Left cardiac atrium (tissue), 4 donors: ENCODE data around the gene PMS1. TPM values are rescaled to one million over a fixed set of nuclear protein-coding genes. Genes with fewer than 3 reads are reported as not detected.
"Not testable (repeated sequence)": the region's sequence is repeated elsewhere in the genome, so short reads cannot be mapped to it uniquely, and the experiment has no call there.

Source experiments
- ATAC-seq, 2 donors: fragments of 200-7000 bp; cut with Tn5 transposase; one replicate each; pipeline ENCODE4 v1.9.1; 2020; ENCODE audit warnings: mild to moderate bottlenecking in 2 of 2, moderate library complexity in 2 of 2
- DNase-seq: peaks from one replicate; pipeline ENCODE4 v3.0.0-alpha.2; 2020
- intact Hi-C, 2 donors: fragments of 100-400 bp; cut with DNase I; formaldehyde crosslinking; loops; one replicate each; pipeline versions ENCODE4 v1.14.1 to v1.15.1; 2022 to 2023
- total RNA-seq, 2 donors: library from RNA; stranded (reverse); fragmentation: NEBNext Ultra II Directional; extraction: Animal tissue kit (Norgen Biotek cat#: 25700); gene quantifications; one replicate each; pipeline ENCODE4 v1.2.1, GENCODE V29; 2021
- donor health status: DM: no; HTN: yes; CAD: no.
- donor health status: DM: no; HTN: yes; CAD: no; lungs with severe emphysema.
- donor health status: DM: yes; HTN: yes; CAD: no.
- donor health status: Dilated cardiomyopathy.

PMS1 gene
- total RNA-seq, 2 donors from 2014 or later: 13.8 to 14.9 TPM

DNA sequence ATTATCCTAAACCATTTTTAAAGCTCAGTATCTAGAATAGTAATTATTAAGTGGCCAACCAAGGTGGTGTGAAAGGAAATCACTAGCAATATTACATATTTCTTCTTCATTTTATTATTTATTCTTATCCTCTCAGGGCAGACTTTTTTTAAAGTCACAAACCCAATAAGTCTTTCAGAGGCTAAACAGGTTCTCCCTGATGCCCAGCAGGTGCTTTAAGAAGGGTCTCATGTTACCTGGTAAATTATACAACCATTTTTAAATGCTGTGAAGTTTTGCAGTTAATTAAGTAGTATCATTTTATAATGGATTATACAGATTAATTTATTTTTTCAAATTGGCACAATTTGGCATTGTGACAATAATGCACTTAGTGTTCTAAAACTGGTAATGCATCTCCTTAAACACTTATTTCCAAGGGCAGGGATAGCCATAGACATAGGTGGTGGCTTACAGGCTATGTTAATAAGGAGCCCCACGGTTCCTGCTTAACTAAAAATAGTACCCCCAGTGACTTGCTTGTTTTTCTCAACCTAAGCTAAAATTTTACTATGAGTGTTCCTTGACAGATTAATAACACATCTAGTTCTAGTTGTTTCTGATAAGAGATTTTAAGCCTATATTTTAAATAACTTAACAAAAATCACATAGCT, 67.0 kb downstream of the PMS1 start:
- intact Hi-C loops: no loop called here
- DNase-seq: no peak
- ATAC-seq: no peak

DNA sequence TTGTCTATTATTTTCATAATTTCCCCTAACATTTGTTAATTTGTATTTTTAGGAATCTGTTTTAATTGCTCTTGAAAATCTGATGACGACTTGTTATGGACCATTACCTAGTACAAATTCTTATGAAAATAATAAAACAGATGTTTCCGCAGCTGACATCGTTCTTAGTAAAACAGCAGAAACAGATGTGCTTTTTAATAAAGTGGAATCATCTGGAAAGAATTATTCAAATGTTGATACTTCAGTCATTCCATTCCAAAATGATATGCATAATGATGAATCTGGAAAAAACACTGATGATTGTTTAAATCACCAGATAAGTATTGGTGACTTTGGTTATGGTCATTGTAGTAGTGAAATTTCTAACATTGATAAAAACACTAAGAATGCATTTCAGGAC, 69.9 kb downstream of the PMS1 start:
- ATAC-seq (no peak), DNase-seq (no peak)
- intact Hi-C loops: no loop called here

DNA sequence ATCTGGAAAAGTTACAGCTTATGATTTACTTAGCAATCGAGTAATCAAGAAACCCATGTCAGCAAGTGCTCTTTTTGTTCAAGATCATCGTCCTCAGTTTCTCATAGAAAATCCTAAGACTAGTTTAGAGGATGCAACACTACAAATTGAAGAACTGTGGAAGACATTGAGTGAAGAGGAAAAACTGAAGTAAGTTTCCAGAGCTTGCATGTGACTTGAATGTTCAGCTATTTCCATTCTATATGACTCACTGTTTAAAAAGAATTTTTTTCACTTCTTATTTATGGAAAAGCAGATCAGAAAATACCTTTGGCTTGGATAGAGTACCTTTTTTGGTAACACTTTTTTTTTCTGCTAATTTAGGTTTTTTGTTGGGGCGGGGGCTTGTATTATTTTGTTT, 70.7 kb downstream of the PMS1 start:
- no peak for DNase-seq
- ATAC-seq: no peak
- intact Hi-C loops: no loop called here

DNA sequence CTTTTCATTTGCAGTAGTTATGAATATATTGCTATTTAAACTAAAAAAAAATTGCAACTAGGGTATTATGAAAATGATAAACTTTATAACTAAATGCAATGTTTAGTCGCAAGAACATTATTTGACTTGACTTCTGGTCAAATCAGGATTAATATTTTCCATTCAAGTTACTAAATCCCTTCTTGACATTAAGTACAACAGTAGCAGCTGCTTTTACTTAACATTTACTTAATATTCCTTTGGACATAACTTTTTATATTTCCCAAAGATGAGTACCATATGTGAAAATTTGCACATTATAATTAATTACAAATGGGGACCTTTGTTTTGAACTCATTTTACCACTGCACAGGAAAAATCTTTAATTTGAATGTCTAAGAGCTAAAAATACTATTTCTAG, 74.0 kb downstream of the PMS1 start:
- intact Hi-C loops: no loop called here
- DNase-seq (no peak), ATAC-seq (no peak)

DNA sequence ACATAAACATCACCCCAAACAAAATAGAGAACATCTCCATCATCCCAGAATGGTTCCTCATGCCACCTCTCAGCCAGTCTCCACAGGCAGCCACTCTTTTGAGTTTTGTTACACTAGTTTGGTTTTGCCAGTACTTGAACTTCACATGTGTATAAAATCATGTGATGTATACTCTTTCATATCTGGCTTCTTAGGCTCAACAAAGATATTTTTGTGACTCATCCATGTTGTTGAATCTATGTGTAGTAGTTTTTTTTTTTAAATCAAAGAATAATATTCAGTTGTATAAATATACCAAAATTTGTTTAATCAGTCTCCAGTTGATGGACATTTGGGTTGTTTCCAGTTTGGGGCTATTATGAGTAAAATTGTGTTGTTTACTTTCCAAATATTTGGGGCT, 75.9 kb downstream of the PMS1 start:
- intact Hi-C loops: no loop called here
- DNase-seq (no peak), ATAC-seq (no peak)

DNA sequence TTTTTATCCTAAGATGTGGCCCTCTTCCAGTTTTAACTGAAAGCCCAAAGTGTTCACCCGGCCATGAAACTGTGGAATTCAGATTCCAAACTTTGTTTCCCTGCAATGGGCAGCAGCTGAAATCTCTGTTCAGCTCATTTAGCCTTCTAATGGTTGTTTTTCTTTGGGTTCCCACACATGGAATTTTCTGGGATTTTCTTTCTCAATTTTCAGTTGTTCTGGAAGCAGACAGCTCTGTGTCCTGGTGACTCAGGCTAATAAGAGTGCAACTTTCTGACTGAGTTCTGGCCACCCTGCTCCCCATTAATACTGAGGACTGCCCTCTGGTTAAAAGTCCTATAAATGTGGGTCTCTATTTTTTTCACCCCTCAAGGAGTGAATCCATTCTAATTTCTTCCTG, 78.5 kb downstream of the PMS1 start:
- intact Hi-C loops: no loop called here
- ATAC-seq: no peak
- DNase-seq: no peak

DNA sequence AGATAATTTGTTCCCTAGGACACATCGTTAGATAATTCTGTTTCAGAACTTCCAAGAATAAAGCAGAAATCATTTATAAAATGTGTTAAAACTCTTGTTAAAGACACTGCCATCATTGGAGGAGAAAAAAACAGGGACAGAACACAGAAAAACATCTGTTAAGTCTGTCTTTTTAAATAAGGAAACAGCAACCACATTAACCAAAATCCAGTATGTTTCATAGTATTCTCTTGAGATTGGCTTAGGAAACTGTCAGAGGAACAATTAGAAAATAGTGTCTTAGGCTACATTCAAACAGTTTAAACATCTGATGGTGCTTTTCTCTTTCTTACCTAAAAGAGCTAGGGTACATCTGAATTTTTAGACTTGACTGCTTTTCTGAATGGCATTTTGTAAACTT, 81.6 kb downstream of the PMS1 start:
- no peak for ATAC-seq
- intact Hi-C loops: no loop called here
- DNase-seq: no peak

DNA sequence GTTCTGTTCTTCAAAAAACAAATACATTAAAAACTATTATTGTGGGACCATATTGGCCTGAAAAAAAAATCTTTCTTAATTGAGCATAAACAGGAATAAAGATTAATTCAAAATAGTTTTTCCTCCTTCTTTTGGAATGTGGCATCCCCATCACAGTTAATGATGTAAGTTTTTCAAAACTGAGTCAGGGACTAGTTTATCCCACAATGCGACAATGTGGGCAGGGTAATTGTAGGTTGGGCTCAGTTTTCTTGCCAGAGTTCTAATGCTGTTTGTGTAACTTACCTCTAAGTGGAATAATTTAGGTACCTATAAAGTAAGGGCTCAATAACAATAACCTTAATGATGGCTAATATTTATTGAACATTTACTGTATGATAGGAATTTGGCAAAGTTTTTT, 82.0 kb downstream of the PMS1 start:
- DNase-seq (no peak), ATAC-seq (no peak)
- intact Hi-C loops: no loop called here

DNA sequence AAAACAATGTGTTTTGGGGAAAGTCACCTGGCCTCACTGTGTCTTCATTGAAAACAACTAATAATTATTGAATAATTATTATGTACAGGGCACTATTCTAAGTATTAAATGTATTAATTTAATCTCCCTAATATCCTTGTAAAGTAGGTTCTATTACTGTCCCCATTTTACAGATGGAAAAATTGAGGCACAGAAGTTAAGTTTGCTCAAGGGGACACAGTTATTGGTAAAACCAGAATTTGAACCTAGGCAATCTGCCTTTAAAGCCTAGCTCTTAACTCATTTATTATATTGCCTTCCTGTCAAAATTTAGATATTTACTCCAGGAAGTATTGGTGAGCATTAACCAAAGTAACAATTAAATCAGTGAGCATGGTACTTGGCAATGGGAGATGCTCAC, 84.6 kb downstream of the PMS1 start:
- intact Hi-C loops: no loop called here
- ATAC-seq: no peak

DNA sequence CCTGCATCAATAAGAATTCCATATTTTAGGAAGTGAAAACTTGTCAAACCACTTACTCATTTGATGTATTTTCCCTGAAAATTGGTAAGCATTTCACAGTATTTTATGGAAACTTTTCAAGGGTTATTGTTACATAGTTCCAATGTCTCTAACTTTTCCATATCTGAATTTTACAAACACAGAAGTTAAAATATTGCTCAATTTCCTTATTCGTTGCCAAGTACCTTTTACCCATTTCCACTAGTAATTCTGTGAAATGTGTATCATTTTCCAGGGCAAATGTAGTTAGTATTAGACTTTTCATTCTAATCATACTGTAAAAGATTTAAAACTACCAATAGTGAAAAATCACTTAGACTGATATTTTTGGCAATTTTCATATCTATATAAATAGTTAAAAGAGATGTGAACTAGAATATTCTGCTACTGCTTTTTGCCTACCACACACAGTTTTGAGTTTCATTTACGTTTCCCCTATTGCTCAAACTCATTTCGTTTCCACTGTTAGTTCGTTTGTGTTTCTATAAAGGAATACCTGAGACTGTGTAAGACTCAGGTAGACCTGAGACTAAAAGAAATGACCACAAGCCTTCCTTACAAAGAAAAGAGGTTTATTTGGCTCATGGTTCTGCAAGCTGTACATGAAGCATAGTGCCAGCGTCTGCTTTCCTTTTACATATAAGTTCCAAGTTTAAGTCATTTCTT, 86.3 kb downstream of the PMS1 start:
- ATAC-seq: no peak
- no peak for DNase-seq
- intact Hi-C loops: no loop called here

More for the DNA sequence above, 84.6 kb downstream of the PMS1 start:
- no peak for DNase-seq

DNA sequence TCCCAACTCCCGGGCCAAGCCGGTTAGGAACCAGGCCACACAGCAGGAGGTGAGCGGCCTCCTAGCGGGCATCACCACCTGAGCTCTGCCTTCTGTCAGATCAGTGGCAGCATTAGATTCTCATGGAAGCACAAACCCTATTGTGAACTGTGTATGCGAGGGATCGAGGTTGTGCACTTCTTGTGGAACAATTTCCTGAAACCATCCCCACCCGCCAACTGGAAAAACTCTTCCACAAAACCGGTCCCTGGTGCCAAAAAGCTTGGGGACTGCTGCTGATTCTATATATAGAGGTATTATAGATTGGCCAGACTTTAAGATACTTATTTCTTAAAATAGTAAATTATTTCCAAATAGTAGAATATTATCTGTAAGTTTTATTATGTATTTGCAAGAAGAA, 89.4 kb downstream of the PMS1 start:
- intact Hi-C loops: no loop called here
- no peak for ATAC-seq
- DNase-seq: no peak

DNA sequence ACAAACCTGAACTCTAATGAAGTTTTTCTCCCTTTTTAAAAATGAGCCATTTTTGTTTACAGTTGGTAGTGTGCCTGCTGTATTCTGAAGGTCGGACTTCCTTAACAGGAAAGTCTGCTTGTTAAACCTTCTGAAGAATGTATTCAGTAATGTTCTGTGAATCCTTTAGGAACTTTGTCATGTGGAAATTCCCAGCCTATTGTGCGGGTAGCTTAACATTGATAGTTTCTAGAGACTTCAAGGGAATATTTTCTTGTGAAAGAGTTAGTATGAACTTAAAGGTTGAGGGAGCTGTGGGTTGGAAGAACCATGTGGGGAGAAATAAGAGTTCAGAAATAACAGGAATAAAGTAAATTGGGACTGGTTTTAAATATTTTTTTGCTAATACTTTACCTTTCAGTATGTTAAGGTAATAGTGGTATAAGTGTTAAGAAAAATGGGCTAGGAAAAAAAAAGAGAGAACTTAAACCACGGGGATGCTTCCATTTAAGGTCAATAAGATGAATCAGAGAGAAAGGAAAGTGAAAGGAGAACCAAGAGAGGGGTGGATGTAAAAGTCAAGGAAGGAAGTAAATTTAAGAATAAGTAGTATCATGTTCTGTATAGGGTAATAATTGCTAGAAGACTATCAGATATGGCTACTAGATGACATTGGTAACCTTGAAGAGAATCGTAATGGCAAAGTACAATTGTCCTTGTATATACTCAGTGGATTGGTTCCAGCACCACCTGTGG, 90.5 kb downstream of the PMS1 start:
- no peak for DNase-seq
- intact Hi-C loops: no loop called here
- no peak for ATAC-seq

DNA sequence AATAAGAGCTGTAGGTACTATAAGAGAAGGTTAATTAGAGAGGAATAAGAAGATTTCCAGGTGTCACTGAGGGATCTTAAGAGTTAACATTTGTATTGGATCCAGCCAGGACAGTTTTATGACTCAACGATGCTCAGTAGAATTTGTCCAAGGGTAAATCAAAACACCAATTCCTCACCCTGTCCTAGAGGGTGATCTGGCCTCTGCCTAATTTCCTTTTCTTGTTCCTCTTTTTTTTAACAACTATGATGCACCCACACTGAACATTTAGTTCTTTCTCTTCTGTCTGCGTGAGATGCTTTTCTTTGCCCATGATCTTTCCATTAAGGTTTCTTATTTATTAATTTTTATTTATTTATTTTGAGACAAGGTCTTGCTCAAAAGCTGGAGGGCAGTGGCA, 92.0 kb downstream of the PMS1 start:
- no peak for DNase-seq
- ATAC-seq: no peak
- intact Hi-C loops: no loop called here

DNA sequence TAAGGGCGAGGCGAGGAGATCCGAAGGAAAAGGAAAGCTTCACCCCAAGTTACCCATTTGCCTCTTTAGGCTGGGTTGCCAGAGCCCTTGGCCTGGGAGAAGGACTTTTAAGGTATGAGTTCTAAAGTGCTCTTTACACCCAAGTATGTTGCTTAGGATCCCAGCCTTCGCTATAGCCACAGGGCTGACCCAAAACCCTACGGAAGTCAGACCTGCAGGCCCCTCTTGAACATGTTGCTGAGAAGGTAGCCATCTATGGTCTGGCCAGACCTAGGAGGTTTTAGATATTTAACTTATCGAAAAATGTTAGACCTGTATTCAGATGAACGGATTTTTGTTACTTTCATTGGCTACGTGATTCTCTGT, 95.4 kb downstream of the PMS1 start:
- intact Hi-C loops: no loop called here
- DNase-seq (no peak), ATAC-seq (no peak)

DNA sequence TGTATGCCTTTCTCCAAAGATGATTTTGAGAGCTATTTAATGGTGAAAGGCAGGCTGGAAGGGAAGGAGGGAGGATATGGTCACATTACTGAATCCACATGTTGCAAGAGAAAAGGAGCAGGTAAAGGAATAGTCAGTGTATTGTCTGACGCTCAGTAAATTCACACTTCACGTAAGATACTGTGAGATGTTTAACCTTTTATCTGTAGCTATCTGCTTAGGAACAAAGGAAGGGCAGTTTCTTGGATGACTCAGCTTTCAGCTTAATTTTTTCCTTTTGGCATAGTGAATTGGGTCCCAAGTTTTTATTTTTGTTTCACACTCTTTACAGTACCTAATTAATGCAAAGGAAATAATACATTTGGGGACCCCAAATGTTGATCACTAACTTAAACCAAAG, 96.2 kb downstream of the PMS1 start:
- no peak for ATAC-seq
- intact Hi-C loops: no loop called here
- DNase-seq: no peak

DNA sequence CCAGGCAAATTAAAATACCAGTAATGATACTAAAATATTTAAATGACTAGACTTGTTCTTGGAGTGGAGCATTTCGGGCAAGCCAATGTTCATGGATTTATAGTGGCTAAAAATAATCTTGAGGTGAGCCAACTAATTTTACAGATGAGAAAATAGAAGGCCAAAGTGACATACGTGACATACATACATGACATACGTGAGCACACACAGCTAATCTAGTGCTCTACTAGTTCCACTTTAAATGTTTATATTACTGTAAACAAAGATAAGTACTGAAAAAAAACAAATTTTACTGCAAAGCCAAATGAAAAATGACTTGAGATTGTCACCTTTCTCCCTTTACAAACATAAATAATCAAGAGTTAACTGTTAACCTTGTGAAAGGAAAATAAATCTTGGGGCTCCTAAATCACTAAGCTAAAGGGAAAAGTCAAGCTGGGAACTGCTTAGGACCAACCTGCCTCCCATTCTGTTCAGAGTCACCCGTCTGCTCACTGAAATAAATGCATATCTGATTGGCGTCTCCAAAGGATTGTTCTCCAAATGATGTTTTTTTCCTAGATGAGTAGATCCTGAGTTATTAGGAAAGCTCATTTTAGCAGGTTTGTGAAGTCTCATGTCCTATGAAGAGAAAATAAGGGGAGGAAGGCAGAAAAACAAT, 96.7 kb downstream of the PMS1 start:
- ATAC-seq: no peak
- no peak for DNase-seq
- intact Hi-C loops: no loop called here

DNA sequence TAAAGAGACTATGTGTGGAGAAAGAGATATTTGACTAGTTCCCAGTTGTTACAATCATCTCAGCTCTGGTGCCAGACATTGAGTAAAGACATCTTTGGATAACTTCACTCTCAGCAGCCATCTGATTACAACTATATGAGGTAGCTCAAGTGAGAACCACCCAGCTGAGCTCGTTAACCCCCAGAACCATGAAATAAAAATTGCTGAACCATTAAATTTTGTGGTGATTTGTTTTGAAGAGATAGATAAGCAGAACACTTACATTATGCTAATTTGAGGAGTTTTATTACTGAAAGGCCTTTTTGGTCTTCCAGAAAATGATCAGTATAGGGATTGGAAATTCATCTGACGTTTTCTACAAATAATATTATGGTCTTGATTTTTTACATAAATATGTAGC, 101.1 kb downstream of the PMS1 start:
- no peak for ATAC-seq
- DNase-seq: no peak
- intact Hi-C loops: no loop called here

DNA sequence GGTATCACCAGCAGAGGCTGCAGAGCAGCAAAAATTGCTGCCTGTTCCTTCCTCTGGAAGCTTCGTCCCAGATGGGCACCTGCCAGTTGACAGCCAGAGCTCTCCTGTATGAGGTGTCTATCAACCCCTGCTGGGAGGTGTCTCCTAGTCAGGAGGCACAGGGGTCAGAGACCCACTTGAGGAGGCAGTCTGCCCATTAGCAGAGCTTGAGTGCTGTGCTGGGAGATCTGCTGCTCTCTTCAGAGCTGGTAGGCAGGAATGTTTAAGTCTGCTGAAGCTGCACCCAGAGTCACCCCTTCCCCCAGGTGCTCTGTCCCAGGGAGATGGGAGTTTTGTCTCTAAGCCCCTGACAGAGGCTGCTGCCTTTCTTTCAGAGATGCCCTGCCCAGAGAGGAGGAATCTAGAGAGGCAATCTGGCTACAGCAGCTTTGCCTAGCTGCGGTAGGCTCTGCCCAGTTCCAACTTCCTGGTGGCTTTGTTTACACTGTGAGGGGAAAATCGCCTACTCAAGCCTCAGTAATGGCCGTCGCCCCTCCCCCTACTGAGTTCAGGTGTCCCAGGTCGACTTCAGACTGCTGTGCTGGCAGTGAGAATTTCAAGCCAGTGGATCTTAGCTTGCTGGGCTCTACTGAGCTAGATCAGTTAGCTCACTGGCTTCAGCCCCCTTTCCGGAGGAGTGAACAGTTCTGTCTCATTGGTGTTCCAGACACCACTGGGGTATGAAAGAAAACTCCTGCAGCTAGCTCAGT, 108.5 kb downstream of the PMS1 start:
- ATAC-seq, intact Hi-C loops, DNase-seq: not testable (repeated sequence)

DNA sequence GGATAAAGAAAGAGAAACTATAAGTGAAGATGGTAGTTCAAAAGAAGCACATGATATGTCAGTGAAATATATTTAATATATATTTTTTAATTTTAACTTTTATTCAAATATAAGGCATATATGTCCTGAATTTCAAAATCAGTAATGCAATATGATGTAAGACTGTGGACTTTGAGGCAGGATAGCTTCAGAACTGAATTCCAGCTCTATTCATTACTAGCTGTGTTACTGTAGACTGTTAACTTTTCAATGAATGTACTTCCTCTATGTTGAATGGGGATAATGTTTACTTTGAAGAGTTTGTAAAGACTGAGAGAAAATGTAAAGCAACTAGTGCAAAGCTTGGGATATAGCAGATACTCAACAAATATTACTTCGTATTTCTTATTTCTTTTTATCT, 112.6 kb downstream of the PMS1 start:
- ATAC-seq (no peak), DNase-seq (no peak)
- intact Hi-C loops: no loop called here

DNA sequence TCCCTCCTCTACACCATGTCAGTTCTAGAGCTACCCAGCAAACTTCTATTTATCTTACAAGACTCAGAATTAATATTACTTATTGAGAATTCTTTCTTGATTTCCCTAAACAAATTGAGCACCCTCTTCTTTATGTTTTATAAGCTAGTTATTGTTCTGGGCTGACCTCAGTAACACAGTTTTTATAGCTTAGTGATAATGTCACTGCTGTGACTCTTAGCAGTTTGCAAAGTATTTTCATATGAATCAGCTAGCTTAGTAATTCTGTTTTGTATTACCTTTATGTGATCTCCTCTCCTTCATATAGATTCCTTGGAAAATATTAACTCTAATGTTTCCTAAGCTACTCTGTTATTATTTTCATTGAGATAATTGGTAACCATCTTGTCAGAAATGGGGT, 114.9 kb downstream of the PMS1 start:
- intact Hi-C loops: no loop called here
- ATAC-seq (no peak), DNase-seq (no peak)
